HCT116 (cell line): ENCODE measurements around the gene RNGTT. TPM values are rescaled to one million over a fixed set of nuclear protein-coding genes. Genes with fewer than 3 reads are reported as not detected.

Experiments used
- ATAC-seq: fragments of 200-7000 bp; cut with Tn5 transposase; 2 replicates; pipeline ENCODE4 v1.9.1; 2020; ENCODE audit warnings: mild to moderate bottlenecking, moderate library complexity
- BruUV-seq: library from RNA; stranded (reverse); fragments of 400-500 nt; replicated peaks from 2 replicates; lab custom pipeline; 2021; lab: Mats Ljungman, UMichigan
- CTCF ChIA-PET: fragments of 300-600 bp; sonication (Branson Sonifier 250); formaldehyde crosslinking; loops from one replicate; lab custom pipeline; 2021; ENCODE audit warnings: antibody characterized with exemption; lab: Charles Lee
- POLR2A ChIA-PET: fragments of 300-600, 350-600 bp; sonication (Branson Sonifier 250); formaldehyde crosslinking; loops from one replicate; lab custom pipeline; 2021; ENCODE audit warnings: antibody characterized with exemption; lab: Charles Lee
- RAD21 ChIA-PET, 2 experiments: fragments of 300-600 bp; sonication (Branson Sonifier 250); formaldehyde crosslinking; loops; one replicate each; lab custom pipeline; 2023; ENCODE audit warnings: low total read pairs in 2 of 2; ENCODE audit not compliant: uncharacterized antibody in 2 of 2, unreplicated experiment in 2 of 2, low non-redundant PET in 1 of 2; lab: Charles Lee
- DNase-seq: peaks from one replicate; pipeline ENCODE4 v3.0.0-alpha.2; 2010; ENCODE audit warnings: low read depth, low spot score
- H2AFZ ChIP-seq: fragments of 200-600 bp; shearing (Covaris generic), sonication (generic); 2 replicates; pipeline ENCODE4 v1.6.1; 2017; ENCODE audit warnings: low read depth, mixed run types, mixed read lengths, antibody characterized with exemption, low read length; ENCODE audit not compliant: poor library complexity, severe bottlenecking
- H3K27ac ChIP-seq: 2 replicates; pipeline ENCODE4 v1.5.1; 2012; ENCODE audit warnings: low read depth, low read length
- H3K27me3 ChIP-seq: fragments of 200-600 bp; sonication (generic); 2 replicates; pipeline ENCODE4 v1.6.1; 2016; ENCODE audit warnings: mixed run types, low read length, mixed read lengths; ENCODE audit not compliant: insufficient read depth
- H3K36me3 ChIP-seq, 2 experiments: fragments of 200-500 bp in 1 of 2; fragments of 200-600 bp in 1 of 2; sonication (Bioruptor generic) in 1 of 2; sonication (generic) in 1 of 2; 2 replicates each; pipeline versions ENCODE4 v1.5.1 to v1.6.1; 2014 to 2016; ENCODE audit warnings: low read length in 2 of 2, inconsistent platforms in 1 of 2, mixed read lengths in 1 of 2, mixed run types in 1 of 2; ENCODE audit not compliant: insufficient read depth in 2 of 2, control insufficient read depth in 1 of 2
- H3K4me1 ChIP-seq, 2 experiments: fragments of 200-600 bp in 1 of 2; sonication (generic) in 1 of 2; 2 replicates each; pipeline versions ENCODE4 v1.5.1 to v1.6.1; 2012 to 2017; ENCODE audit warnings: low read length in 2 of 2, inconsistent platforms in 1 of 2, mild to moderate bottlenecking in 1 of 2, mixed read lengths in 1 of 2, mixed run types in 1 of 2, moderate library complexity in 1 of 2; ENCODE audit not compliant: insufficient read depth in 2 of 2, control insufficient read depth in 1 of 2
- H3K4me2 ChIP-seq: fragments of 200-600 bp; sonication (generic); 2 replicates; pipeline ENCODE4 v1.6.1; 2017; ENCODE audit warnings: mixed run types, low read length, mixed read lengths
- H3K4me3 ChIP-seq, 2 experiments: fragments of 200-600 bp in 1 of 2; sonication (generic) in 1 of 2; replicated peaks in 1 of 2; 2 replicates each; pipeline ENCODE4 v1.5.1; 2011 to 2016; ENCODE audit warnings: low read length in 2 of 2, control low read depth in 1 of 2, low read depth in 1 of 2, mild to moderate bottlenecking in 1 of 2, mixed read lengths in 1 of 2, mixed run types in 1 of 2
- H3K79me2 ChIP-seq: fragments of 200-600 bp; sonication (generic); 2 replicates; pipeline ENCODE4 v1.6.1; 2017; ENCODE audit warnings: mild to moderate bottlenecking, mixed run types, low read length, moderate library complexity, mixed read lengths; ENCODE audit not compliant: insufficient read depth
- H3K9ac ChIP-seq: fragments of 200-600 bp; sonication (generic); 2 replicates; pipeline ENCODE4 v1.6.1; 2016; ENCODE audit warnings: low read length, mixed read lengths
- H3K9me2 ChIP-seq: fragments of 200-600 bp; sonication (generic), shearing (Covaris generic); 2 replicates; pipeline ENCODE4 v1.6.1; 2017; ENCODE audit warnings: mixed run types, mild to moderate bottlenecking, moderate library complexity; ENCODE audit not compliant: insufficient read depth
- H3K9me3 ChIP-seq, 2 experiments: fragments of 200-500 bp in 1 of 2; fragments of 200-600 bp in 1 of 2; sonication (Bioruptor generic) in 1 of 2; sonication (generic) in 1 of 2; 2 replicates each; pipeline ENCODE4 v1.6.1; 2014 to 2017; ENCODE audit warnings: low read length in 2 of 2, mixed read lengths in 2 of 2, inconsistent platforms in 1 of 2, low read depth in 1 of 2, mild to moderate bottlenecking in 1 of 2, mixed run types in 1 of 2, moderate library complexity in 1 of 2; ENCODE audit not compliant: control insufficient read depth in 1 of 2, insufficient read depth in 1 of 2
- H4K20me1 ChIP-seq: fragments of 200-600 bp; sonication (generic), shearing (Covaris generic); 2 replicates; pipeline ENCODE4 v1.6.1; 2017; ENCODE audit warnings: mixed run types, mild to moderate bottlenecking, moderate library complexity; ENCODE audit not compliant: insufficient read depth
- CBX3 ChIP-seq: IDR thresholded peaks from 2 replicates; pipeline ENCODE4 v1.6.1; 2012; ENCODE audit warnings: low read depth
- EGR1 ChIP-seq: IDR thresholded peaks from 2 replicates; pipeline ENCODE4 v1.6.1; 2012; ENCODE audit warnings: low read depth
- EZH2phosphoT487 ChIP-seq: fragments of 200-600 bp; IDR thresholded peaks from 2 replicates; pipeline ENCODE4 v1.6.1; 2018; ENCODE audit warnings: antibody characterized with exemption, borderline replicate concordance
- POLR2AphosphoS5 ChIP-seq: IDR thresholded peaks from 2 replicates; pipeline ENCODE4 v1.6.1; 2011; ENCODE audit warnings: mild to moderate bottlenecking, low read depth, low read length, moderate library complexity
- RAD21 ChIP-seq: IDR thresholded peaks from 2 replicates; pipeline ENCODE4 v1.6.1; 2012; ENCODE audit warnings: low read depth, mild to moderate bottlenecking
- SIN3A ChIP-seq: IDR thresholded peaks from 2 replicates; pipeline ENCODE4 v1.6.1; 2012; ENCODE audit warnings: low read depth
- SP1 ChIP-seq: IDR thresholded peaks from 2 replicates; pipeline ENCODE4 v1.6.1; 2012; ENCODE audit warnings: low read depth
- SRF ChIP-seq: IDR thresholded peaks from 2 replicates; pipeline ENCODE4 v1.6.1; 2012; ENCODE audit warnings: low read depth
- TCF7L2 ChIP-seq: IDR thresholded peaks from 2 replicates; pipeline ENCODE4 v1.7.0; 2011; ENCODE audit warnings: borderline replicate concordance, inconsistent platforms; ENCODE audit not compliant: insufficient read depth, insufficient read length; ENCODE audit errors: extremely low read depth
- YY1 ChIP-seq: IDR thresholded peaks from 2 replicates; pipeline ENCODE4 v1.6.1; 2011; ENCODE audit warnings: low read length, low read depth, moderate library complexity, mild to moderate bottlenecking; ENCODE audit not compliant: insufficient replicate concordance; ENCODE audit errors: extremely low read depth
- ZFX ChIP-seq: fragments of 450-650 bp; IDR thresholded peaks from 2 replicates; pipeline ENCODE4 v1.6.1; 2017
- ZNF274 ChIP-seq: fragments of 200-500 bp; sonication (Bioruptor generic); IDR thresholded peaks from 2 replicates; pipeline ENCODE4 v1.6.1; 2014; ENCODE audit warnings: mild to moderate bottlenecking, low read depth, low read length, inconsistent platforms
- intact Hi-C: fragments of 100-400 bp; cut with micrococcal nuclease; formaldehyde crosslinking; loops from 2 replicates; pipeline ENCODE4 v1.10.0; 2022
- total RNA-seq: library from RNA; stranded (reverse); gene quantifications from one replicate; pipeline ENCODE4 v1.2.1, GENCODE V29; 2021; ENCODE audit not compliant: unreplicated experiment
- TF ChIP-seq, protein P1 (sequence below), 3 experiments: fragments of 200-600 bp in 1 of 3; sonication (generic) in 1 of 3; IDR thresholded peaks in 2 of 3; conservative IDR thresholded peaks in 1 of 3; 2 replicates each; pipeline ENCODE4 v1.5.1; 2012 to 2017; ENCODE audit warnings: low read depth in 2 of 3, low read length in 2 of 3, antibody characterized with exemption in 1 of 3, borderline replicate concordance in 1 of 3, control low read depth in 1 of 3, mild to moderate bottlenecking in 1 of 3, mixed read lengths in 1 of 3, mixed run types in 1 of 3, moderate library complexity in 1 of 3; ENCODE audit not compliant: insufficient read depth in 1 of 3
- TF ChIP-seq, protein P2 (sequence below): IDR thresholded peaks from 2 replicates; pipeline ENCODE4 v1.6.1; 2012

Gene RNGTT
- total RNA-seq, 1 experiment from 2014 or later, result 23.0 TPM

DNA sequence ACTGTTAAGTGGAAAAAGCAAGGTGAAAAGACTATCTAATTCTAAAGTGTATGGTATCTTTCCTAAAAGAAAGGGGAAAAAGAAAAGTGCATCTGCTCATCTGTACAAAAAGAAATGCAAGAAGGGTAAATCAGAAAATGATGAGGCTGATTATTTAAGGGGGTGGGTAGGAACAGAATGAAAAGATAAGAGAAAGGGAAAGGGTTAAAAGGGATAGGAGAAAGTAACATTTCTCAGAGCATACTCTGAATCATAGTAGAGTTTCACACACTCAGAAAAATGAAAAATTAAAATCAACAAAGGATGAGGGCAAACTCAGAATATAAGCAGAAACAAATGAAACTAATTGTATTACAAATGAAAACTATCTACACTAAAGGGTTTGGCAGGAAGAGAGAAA, 79.1 kb downstream of the RNGTT start:
- Histone ChIP-seq H3K4me3 (no peak overlapping the region), H3K9ac (no peak overlapping the region), H3K27me3 (no peaks in the 10 kb centered on the region), H3K9me3 (no peaks in the 10 kb centered on the region), H3K9me2 (no peaks in the 10 kb centered on the region), H3K36me3 (no peaks in the 10 kb centered on the region), H3K27ac (no peak overlapping the region), H2AFZ (no peak overlapping the region), H4K20me1 (no peaks in the 10 kb centered on the region), H3K4me2 (no peak overlapping the region), H3K4me1 (no peaks in the 10 kb centered on the region), H3K79me2 (no peaks in the 10 kb centered on the region; the same call in 1 of the 2 replicates)
- ChIA-PET CTCF (no interaction called here), RAD21 (no interaction called here), POLR2A (no interaction called here)
- ATAC-seq, result no peak
- no peak for DNase-seq
- TF ChIP-seq TCF7L2 (no peak), EZH2phosphoT487 (no peak), ZFX (no peak), SP1 (no peak), SIN3A (no peak), CBX3 (no peak), YY1 (no peak), ZNF274 (no peak)
- TF ChIP-seq, protein P1, sequence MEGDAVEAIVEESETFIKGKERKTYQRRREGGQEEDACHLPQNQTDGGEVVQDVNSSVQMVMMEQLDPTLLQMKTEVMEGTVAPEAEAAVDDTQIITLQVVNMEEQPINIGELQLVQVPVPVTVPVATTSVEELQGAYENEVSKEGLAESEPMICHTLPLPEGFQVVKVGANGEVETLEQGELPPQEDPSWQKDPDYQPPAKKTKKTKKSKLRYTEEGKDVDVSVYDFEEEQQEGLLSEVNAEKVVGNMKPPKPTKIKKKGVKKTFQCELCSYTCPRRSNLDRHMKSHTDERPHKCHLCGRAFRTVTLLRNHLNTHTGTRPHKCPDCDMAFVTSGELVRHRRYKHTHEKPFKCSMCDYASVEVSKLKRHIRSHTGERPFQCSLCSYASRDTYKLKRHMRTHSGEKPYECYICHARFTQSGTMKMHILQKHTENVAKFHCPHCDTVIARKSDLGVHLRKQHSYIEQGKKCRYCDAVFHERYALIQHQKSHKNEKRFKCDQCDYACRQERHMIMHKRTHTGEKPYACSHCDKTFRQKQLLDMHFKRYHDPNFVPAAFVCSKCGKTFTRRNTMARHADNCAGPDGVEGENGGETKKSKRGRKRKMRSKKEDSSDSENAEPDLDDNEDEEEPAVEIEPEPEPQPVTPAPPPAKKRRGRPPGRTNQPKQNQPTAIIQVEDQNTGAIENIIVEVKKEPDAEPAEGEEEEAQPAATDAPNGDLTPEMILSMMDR (IDR thresholded peaks at IDR 0.05 in 2 of 3, conservative IDR thresholded peaks at IDR 0.05 in 1 of 3; ENCODE audit: borderline replicate concordance in 1 of 3, insufficient read depth in 1 of 3, low read depth in 2 of 3, low read length in 2 of 3), result no peak
- intact Hi-C loops, result no loop called here
- BruUV-seq, result no TSS peak

DNA sequence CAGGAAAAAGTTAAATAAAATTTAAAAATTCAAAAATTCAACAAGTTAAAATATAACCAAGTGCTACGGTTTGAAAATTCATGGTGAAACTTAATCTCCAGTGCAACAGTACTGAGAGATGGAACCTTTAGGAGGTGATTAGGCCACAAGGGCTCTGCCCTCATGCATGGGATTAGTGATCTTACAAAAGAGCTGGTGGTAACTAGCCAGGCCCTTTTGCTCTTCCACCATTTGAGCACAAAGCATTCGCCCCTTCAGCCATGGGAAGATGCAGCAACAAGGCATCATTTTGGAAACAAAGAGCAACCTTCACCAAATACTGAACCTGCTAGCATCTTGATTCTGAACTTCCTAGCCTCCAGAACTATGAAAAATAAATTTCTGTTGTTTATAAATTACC, 80.9 kb downstream of the RNGTT start:
- H3K9me3 ChIP-seq, result no peaks in the 10 kb centered on the region
- POLR2A ChIA-PET, result no interaction called here
- H3K9me2 ChIP-seq, result no peaks in the 10 kb centered on the region
- RAD21 ChIA-PET, result no interaction called here
- CTCF ChIA-PET, result no interaction called here
- H3K4me2 ChIP-seq, result no peak overlapping the region
- DNase-seq (no peak), ATAC-seq (no peak)
- no peaks in the 10 kb centered on the region for H3K27me3 ChIP-seq
- no peaks in the 10 kb centered on the region for H4K20me1 ChIP-seq
- intact Hi-C loops, result no loop called here
- no peaks in the 10 kb centered on the region; the same call in 1 of the 2 replicates for H3K79me2 ChIP-seq
- no peaks in the 10 kb centered on the region for H3K36me3 ChIP-seq
- no peak overlapping the region for H3K4me3 ChIP-seq
- H3K27ac ChIP-seq, result no peak overlapping the region
- H2AFZ ChIP-seq, result no peak overlapping the region
- no TSS peak for BruUV-seq
- H3K4me1 ChIP-seq, result no peaks in the 10 kb centered on the region
- no peak overlapping the region for H3K9ac ChIP-seq
- no peak for TF ChIP-seq SP1
- TF ChIP-seq EZH2phosphoT487, result no peak
- TF ChIP-seq POLR2AphosphoS5, result no peak
- TF ChIP-seq, protein P1 (IDR thresholded peaks at IDR 0.05 in 2 of 3, conservative IDR thresholded peaks at IDR 0.05 in 1 of 3; ENCODE audit: borderline replicate concordance in 1 of 3, insufficient read depth in 1 of 3, low read depth in 2 of 3, low read length in 2 of 3), result no peak
- TF ChIP-seq ZNF274, result no peak
- no peak for TF ChIP-seq EGR1
- TF ChIP-seq, protein P2, sequence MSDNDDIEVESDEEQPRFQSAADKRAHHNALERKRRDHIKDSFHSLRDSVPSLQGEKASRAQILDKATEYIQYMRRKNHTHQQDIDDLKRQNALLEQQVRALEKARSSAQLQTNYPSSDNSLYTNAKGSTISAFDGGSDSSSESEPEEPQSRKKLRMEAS, result no peak
- no peak for TF ChIP-seq SIN3A
- TF ChIP-seq SRF, result no peak
- TF ChIP-seq RAD21, result no peak
